ENCODE results near the gene FLVCR2.

The FLVCR2 gene

DNA sequence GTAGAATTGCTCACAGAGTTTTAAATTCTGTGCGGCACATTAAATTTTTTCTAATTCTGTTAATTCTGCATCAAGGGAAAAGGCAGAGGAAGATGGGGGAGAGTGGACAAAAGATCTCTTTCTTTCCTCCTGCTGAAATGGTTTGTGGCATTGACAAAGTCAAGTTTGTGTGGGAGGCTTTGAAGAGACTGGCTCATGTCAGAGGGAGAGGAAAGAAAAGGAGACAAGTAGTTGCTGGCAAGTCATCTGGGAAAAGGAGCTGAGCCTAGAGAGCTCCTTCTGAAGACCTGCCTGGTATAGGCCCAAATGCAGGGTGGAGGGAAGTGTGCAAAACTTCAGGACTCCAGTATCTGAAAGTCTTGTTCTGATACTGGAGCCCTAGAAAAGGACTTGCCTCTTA is 119.0 kb downstream of the FLVCR2 start:
- FAIRE-seq, result no peak
- no peak for TF ChIP-seq TAF1 (IDR thresholded peaks at IDR 0.05; ENCODE audit: low read depth, low read length)
- no peak for TF ChIP-seq PAX5 (IDR thresholded peaks at IDR 0.05; ENCODE audit: insufficient read depth, low read length, severe bottlenecking)
- no peak for TF ChIP-seq SPI1 (IDR thresholded peaks at IDR 0.05; ENCODE audit: low read depth, low read length)
- no peak for TF ChIP-seq POLR2AphosphoS5 (IDR thresholded peaks at IDR 0.05; ENCODE audit: low read depth, low read length)
- TF ChIP-seq POLR2A (IDR thresholded peaks at IDR 0.05; ENCODE audit: low read depth, low read length), result no peak
- no peak for TF ChIP-seq POU2F2 (IDR thresholded peaks at IDR 0.05; ENCODE audit: low read depth, low read length)
- no peak for DNase-seq (ENCODE audit: insufficient read length, low spot score)

Data from GM12891 (cell line).